ENCODE data around the gene WNT9B.

DNA sequence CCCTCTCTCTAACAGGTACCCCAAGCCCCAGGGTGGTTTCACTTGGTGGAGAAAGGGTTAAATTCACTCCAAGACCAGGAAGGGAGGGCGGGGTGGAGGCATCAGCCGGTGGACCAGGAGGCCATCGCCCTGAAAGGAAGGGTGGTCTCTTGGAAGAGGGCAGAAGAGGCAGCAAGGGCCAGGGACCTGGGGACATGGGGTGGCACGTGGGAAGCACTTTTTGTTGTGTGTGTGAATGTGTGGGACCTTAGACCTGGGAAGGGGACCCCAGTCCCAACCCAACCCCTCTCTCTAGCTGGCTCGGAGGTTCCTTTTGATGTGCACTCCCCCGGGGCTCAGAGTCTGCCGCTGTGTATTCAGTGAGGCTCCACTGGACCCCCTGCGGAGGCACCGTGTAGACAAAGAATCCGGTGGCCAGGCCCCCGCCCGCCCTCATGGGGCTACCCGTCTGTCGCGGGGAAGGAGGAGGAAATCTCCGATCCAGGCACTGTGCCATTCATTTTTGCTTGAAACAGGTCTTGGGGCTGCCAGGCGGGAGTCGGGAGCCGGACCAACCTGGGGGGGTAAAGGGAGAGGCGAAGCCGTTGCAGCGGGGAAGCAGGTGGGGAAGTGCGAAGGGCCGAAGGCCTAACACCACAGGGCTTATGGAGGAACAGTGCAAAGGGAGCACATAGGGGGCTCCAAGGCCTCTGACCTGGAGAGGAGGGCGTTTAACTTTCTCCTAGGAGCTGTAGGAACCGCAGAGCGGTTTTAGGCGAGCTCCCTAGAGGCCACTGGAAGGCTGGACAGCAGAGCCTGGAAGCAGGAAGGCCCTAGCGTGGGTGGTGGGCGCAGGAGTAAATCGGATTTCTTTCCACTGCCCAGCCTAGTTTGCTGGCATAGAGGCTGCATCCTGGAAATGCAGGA, 29.6 kb upstream of the WNT9B start:
- TF ChIP-seq POLR2A (IDR thresholded peaks at IDR 0.05; ENCODE audit: low read length) (no peak), GATA1 (IDR thresholded peaks at IDR 0.05; ENCODE audit: low read depth, low read length) (no peak)
